ENCODE data around the gene BTBD16. TPM values are rescaled to one million over a fixed set of nuclear protein-coding genes. Genes with fewer than 3 reads are reported as not detected.
A peak's percentile ranks its signal among the peaks of the same experiment; 100 is the strongest.

Gene BTBD16
- total RNA-seq, 2 donors from 2014 or later = 0.62 TPM; not detected in 1

DNA sequence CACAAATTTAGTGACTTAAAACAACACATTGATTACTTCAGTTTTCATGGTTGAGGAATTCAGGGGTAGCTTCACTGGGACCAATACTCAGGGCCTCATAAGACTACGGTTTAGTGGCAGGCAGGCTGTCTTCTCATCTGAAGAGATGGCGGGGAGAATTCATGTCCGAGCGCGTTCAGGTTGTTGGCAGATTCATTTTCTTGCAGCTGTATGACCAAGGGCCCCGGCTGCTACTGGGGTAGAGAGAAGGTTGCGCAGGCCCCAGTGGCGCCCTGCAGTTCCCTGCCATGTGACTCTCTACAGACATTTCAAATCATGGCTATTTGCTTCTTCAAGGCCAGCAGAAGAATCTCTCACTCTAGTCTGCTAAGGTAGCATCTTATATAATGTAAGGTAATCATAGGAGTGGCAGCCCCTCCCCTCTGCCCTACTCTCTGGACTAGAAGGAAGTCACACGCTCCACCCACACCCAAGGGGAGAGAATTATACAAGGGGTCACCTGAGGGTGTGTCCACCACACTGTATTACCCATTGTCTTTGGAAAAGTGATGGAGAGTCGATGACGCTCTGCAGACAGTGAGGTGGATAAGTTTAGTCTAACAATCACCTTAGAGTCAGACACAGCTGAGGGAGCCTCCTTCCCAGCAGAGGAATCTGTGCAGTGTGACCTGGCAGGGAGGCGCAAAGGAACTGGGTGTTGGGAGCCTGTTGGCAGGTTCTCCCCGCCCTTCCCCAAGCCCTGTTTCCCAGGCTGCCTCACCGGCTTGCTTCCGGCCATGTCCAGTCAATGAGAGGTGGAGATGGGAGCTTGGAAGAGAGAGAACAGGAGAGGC is 67.7 kb downstream of the BTBD16 start:
- Histone ChIP-seq H3K27ac (no peak overlapping the region), H3K9me3 (no peaks in the 10 kb centered on the region), H3K4me1 (replicated peaks) (no peaks in the 10 kb centered on the region), H3K4me3 (no peak overlapping the region), H3K36me3 (no peaks in the 10 kb centered on the region), H3K27me3 (replicated peaks; ENCODE audit: insufficient read depth) (no peaks in the 10 kb centered on the region)
- TF ChIP-seq POLR2AphosphoS5 (IDR thresholded peaks at IDR 0.05) (no peak), POLR2A (IDR thresholded peaks at IDR 0.05) (no peak)
- TF ChIP-seq, protein P1, sequence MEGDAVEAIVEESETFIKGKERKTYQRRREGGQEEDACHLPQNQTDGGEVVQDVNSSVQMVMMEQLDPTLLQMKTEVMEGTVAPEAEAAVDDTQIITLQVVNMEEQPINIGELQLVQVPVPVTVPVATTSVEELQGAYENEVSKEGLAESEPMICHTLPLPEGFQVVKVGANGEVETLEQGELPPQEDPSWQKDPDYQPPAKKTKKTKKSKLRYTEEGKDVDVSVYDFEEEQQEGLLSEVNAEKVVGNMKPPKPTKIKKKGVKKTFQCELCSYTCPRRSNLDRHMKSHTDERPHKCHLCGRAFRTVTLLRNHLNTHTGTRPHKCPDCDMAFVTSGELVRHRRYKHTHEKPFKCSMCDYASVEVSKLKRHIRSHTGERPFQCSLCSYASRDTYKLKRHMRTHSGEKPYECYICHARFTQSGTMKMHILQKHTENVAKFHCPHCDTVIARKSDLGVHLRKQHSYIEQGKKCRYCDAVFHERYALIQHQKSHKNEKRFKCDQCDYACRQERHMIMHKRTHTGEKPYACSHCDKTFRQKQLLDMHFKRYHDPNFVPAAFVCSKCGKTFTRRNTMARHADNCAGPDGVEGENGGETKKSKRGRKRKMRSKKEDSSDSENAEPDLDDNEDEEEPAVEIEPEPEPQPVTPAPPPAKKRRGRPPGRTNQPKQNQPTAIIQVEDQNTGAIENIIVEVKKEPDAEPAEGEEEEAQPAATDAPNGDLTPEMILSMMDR (IDR thresholded peaks at IDR 0.05) = no peak
- DNase-seq (ENCODE audit: low spot score) = no peak
- intact Hi-C loops (cut with DNase I) = no loop called here
- 80% methylated on average over 15 of the region's 15 CpGs for WGBS

DNA sequence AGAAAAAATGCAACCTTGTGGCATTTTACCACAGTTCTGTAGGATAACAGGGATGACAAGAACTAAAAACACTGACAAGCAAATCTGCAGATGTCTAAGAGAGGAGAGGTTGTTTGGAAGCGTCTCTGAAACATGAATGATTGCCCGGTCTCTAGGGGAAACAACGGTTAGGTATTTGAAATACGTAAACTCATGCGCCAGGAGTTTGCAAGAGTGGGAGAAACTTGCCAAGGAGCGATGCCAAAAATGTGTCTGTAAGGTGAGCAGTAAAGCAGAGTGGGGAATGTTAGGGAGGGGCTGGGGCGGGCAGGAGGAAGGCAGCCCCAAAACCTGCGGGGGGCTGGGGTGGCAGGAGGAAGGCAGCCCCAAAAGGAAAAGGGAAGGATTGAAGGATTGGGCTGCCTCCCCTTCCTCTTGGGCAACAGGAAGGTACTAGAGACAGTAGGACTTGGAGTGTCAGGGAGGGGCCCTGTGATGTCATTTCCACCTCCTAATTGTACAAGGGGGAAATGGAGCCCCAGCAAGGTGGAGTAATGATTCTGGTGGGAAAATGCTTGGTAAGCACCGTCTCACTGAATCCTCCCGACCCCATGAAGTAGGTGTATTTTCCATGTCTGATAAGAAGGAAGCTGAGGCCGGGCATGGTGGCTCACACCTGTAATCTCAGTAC is 70.2 kb downstream of the BTBD16 start:
- Histone ChIP-seq H3K9me3 (no peaks in the 10 kb centered on the region), H3K4me3 (no peak overlapping the region), H3K4me1 (replicated peaks) (no peaks in the 10 kb centered on the region), H3K36me3 (no peaks in the 10 kb centered on the region), H3K27ac (peak overlapping the region in 1 of 2 donors; percentile 32), H3K27me3 (replicated peaks; ENCODE audit: insufficient read depth) (no peaks in the 10 kb centered on the region)
- peak; percentile 76 for DNase-seq (ENCODE audit: low spot score)
- no peak for TF ChIP-seq POLR2A (IDR thresholded peaks at IDR 0.05)
- TF ChIP-seq, protein P1 (IDR thresholded peaks at IDR 0.05) = no peak
- TF ChIP-seq POLR2AphosphoS5 (IDR thresholded peaks at IDR 0.05) = peak; percentile 64
- intact Hi-C loops (cut with DNase I) = loop anchor here (5.0 kb wide), 3 partner anchors 44 to 226 kb away; no protein-coding TSS in a partner anchor
- 37% methylated on average over 11 of the region's 11 CpGs for WGBS

DNA sequence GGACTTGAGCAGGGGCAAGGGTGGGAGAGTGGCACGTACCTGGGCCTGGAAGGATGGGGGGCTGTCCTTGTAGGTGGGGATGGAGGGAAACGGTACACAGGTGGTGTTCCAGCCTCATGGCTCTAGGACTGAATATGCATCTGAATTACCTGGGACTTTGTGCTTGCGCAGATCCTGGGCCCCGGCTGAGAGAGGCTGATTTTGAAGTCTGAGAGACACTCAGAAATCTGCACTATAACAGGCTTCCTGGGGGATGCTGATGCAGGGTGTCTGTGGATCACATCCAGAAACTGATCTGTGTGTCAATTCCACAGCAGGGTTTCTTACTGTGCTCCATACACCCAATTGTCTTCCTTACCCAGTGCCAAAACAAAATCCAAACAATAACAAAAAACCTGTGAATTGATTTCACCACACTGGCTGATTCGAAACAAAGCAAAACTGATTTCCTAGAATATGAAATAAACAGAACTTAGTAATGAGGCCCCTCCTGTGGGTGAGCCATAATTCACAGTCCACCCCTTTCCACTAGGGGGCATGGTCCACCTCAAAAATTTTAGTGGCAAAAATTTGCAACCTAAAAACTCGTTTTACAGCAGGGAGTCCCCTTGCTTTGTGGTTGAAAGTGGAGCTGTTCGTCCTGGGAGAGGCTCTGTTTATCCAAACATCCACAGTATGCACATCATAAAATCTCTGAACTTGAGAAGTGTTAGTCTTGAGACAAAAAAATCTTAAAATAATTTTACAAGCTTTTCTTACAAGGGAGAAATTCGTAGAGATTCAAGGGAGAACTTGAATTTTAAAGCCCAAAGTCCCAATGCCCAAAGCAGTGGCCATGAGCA is 71.4 kb downstream of the BTBD16 start:
- Histone ChIP-seq H3K27me3 (replicated peaks; ENCODE audit: insufficient read depth) (no peaks in the 10 kb centered on the region), H3K4me1 (replicated peaks) (no peaks in the 10 kb centered on the region), H3K36me3 (no peaks in the 10 kb centered on the region), H3K27ac (no peak overlapping the region), H3K9me3 (no peaks in the 10 kb centered on the region), H3K4me3 (no peak overlapping the region)
- TF ChIP-seq POLR2AphosphoS5 (IDR thresholded peaks at IDR 0.05) (peak; percentile 30), POLR2A (IDR thresholded peaks at IDR 0.05) (no peak)
- TF ChIP-seq, protein P1 (IDR thresholded peaks at IDR 0.05) = peak; percentile 60 to 83 (median 80)
- peak; percentile 28 for DNase-seq (ENCODE audit: low spot score)
- intact Hi-C loops (cut with DNase I) = loop anchor here (5.0 kb wide), 3 partner anchors 45 to 225 kb away; no protein-coding TSS in a partner anchor
- WGBS = 53% methylated on average over 8 of the region's 8 CpGs

DNA sequence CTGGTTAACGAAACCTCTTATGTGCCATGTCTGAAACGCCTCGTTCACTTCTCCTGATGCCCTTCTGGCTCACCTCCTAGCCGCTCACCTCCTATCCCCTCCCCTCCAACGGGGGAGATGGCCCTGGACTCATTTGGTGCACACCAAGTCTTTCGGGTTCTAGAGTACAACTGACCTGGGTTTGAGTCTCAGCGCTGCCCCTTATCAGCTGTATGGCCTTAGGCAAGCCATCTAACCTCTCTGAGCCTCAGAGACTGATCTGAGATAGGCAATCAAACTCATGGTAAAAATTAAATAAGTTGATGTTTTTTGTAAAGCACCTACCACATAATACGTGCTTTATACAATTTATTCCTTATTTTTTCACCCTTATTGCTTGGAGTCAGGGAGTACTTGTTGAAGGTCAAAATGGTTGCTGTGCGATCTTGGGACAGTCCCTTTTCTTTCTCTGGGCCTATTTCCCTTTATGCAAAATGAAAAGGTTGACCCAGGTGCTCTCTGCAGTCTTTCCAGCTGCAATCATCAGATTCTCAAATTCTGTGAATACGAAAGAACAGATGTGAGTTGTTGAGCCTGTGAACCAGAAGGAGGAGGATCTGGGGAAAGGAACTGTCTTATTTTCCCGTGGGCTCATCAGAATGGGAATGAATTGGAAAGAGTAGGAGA is 72.2 kb downstream of the BTBD16 start:
- Histone ChIP-seq H3K27ac (no peak overlapping the region), H3K27me3 (replicated peaks; ENCODE audit: insufficient read depth) (no peaks in the 10 kb centered on the region), H3K9me3 (no peaks in the 10 kb centered on the region), H3K36me3 (no peaks in the 10 kb centered on the region), H3K4me3 (no peak overlapping the region), H3K4me1 (replicated peaks) (no peaks in the 10 kb centered on the region)
- intact Hi-C loops (cut with DNase I) = loop anchor here (5.0 kb wide), 3 partner anchors 46 to 224 kb away; no protein-coding TSS in a partner anchor
- no peak for DNase-seq (ENCODE audit: low spot score)
- TF ChIP-seq, protein P1 (IDR thresholded peaks at IDR 0.05) = no peak
- no peak for TF ChIP-seq POLR2A (IDR thresholded peaks at IDR 0.05)
- no peak for TF ChIP-seq POLR2AphosphoS5 (IDR thresholded peaks at IDR 0.05)
- WGBS = 82% methylated on average over 11 of the region's 11 CpGs

Measured in prostate gland (tissue), 2 donors.